Testis (tissue), 2 donors: ENCODE results near the gene GADD45G.

Experiments used
- POLR2A ChIP-seq: fragments of 450-650 bp; IDR thresholded peaks from one replicate; pipeline ENCODE4 v1.6.1; 2017; ENCODE audit warnings: antibody characterized with exemption, mild to moderate bottlenecking, moderate library complexity
- TF ChIP-seq, protein P1 (sequence below), 3 experiments: fragments of 450-650 bp in 2 of 3; fragments of 200-600 bp in 1 of 3; sonication (generic) in 1 of 3; IDR thresholded peaks; one replicate each; pipeline ENCODE4 v1.5.1; 2016 to 2019; ENCODE audit warnings: antibody characterized with exemption in 3 of 3, mild to moderate bottlenecking in 2 of 3, moderate library complexity in 1 of 3

DNA sequence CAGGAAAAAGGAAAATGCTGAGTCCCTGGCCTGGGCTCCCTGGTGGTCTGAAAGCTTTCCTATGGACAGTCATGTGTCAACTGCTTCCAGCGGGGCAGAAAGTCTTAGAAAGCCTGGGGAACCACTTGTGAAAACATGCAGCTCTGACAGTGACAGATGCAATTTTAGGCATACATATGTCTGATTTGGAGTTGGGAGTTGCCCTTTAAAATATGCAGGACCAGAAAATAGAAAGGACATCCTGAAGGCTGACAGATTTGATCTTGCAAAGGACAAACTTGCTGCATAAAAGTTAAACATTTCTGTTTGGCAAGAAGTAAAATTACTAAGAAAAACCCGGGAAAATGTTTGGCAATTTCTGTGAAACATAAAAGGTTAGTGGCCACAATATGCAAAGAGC, 23.8 kb downstream of the GADD45G start:
- TF ChIP-seq, protein P1, sequence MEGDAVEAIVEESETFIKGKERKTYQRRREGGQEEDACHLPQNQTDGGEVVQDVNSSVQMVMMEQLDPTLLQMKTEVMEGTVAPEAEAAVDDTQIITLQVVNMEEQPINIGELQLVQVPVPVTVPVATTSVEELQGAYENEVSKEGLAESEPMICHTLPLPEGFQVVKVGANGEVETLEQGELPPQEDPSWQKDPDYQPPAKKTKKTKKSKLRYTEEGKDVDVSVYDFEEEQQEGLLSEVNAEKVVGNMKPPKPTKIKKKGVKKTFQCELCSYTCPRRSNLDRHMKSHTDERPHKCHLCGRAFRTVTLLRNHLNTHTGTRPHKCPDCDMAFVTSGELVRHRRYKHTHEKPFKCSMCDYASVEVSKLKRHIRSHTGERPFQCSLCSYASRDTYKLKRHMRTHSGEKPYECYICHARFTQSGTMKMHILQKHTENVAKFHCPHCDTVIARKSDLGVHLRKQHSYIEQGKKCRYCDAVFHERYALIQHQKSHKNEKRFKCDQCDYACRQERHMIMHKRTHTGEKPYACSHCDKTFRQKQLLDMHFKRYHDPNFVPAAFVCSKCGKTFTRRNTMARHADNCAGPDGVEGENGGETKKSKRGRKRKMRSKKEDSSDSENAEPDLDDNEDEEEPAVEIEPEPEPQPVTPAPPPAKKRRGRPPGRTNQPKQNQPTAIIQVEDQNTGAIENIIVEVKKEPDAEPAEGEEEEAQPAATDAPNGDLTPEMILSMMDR (IDR thresholded peaks at IDR 0.05) = no peak
- TF ChIP-seq POLR2A = no peak
